ENCODE results near the gene OGA. TPM values are rescaled to one million over a fixed set of nuclear protein-coding genes. Genes with fewer than 3 reads are reported as not detected.

OGA gene
- total and polyA plus RNA-seq, 2 experiments from 2014 or later = 46.1 to 76.8 TPM

GRCh38 chr10:101736666-101737065, 81.6 kb downstream of the OGA start:
- Histone ChIP-seq H3K79me2 (no peaks in the 10 kb centered on the region), H3K4me2 (no peak overlapping the region), H2AFZ (no peak overlapping the region), H3K27ac (no peak overlapping the region), H3K9me2 (replicated peaks; ENCODE audit: insufficient read depth) (no peaks in the 10 kb centered on the region), H3K4me3 (no peak overlapping the region), H3K4me1 (ENCODE audit: insufficient read depth) (no peaks in the 10 kb centered on the region), H3K36me3 (replicated peaks; ENCODE audit: insufficient read depth, low read depth) (no peaks in the 10 kb centered on the region), H3K27me3 (no peaks in the 10 kb centered on the region), H3K9me3 (ENCODE audit: low read depth) (no peaks in the 10 kb centered on the region), H4K20me1 (ENCODE audit: insufficient read depth, poor library complexity, severe bottlenecking) (no peaks in the 10 kb centered on the region)
- no peak for DNase-seq (ENCODE audit: low spot score)
- no peak for TF ChIP-seq EZH2phosphoT487 (IDR thresholded peaks at IDR 0.05; ENCODE audit: low read depth, severe bottlenecking, unreplicated experiment)
- TF ChIP-seq EZH2 (IDR thresholded peaks at IDR 0.05; ENCODE audit: borderline replicate concordance) = no peak
- no peak for TF ChIP-seq CTCF (IDR thresholded peaks at IDR 0.05; ENCODE audit: poor library complexity)
- 87% methylated on average over 3 of the region's 3 CpGs for WGBS (ENCODE audit: low lambda C conversion rate, missing lambda C conversion rate)

Other genes with a start within 250 kb of the OGA start
- gene POLL, start 230.2 kb downstream of the OGA start, total RNA-seq = 17.7 and 20.9 TPM in 2 replicates
- gene POLL, start 230.2 kb downstream of the OGA start, polyA plus RNA-seq = 16.8 and 19.2 TPM in 2 replicates
- 24.8 and 27.9 TPM in 2 replicates for gene DPCD, start 230.1 kb downstream of the OGA start, total RNA-seq
- gene DPCD, start 230.1 kb downstream of the OGA start, polyA plus RNA-seq = 26.5 and 30.1 TPM in 2 replicates
- 28.5 and 32.7 TPM in 2 replicates for gene FBXW4, start 123.3 kb downstream of the OGA start, total RNA-seq
- 13.1 and 15.5 TPM in 2 replicates for gene FBXW4, start 123.3 kb downstream of the OGA start, polyA plus RNA-seq
- gene FGF8, start 42.3 kb downstream of the OGA start, total RNA-seq = not detected in 2 replicates
- gene FGF8, start 42.3 kb downstream of the OGA start, polyA plus RNA-seq = not detected in 2 replicates
- gene NPM3, start 35.0 kb downstream of the OGA start, total RNA-seq = 69.4 and 71.6 TPM in 2 replicates
- gene NPM3, start 35.0 kb downstream of the OGA start, polyA plus RNA-seq = 4.0 and 5.1 TPM in 2 replicates
- gene KCNIP2, start 25.4 kb upstream of the OGA start, total RNA-seq = 0.36 and 0.87 TPM in 2 replicates
- 0.96 and 1.0 TPM in 2 replicates for gene KCNIP2, start 25.4 kb upstream of the OGA start, polyA plus RNA-seq
- gene ARMH3, start 237.7 kb upstream of the OGA start, total RNA-seq = 10.6 and 11.7 TPM in 2 replicates
- 12.6 and 15.1 TPM in 2 replicates for gene ARMH3, start 237.7 kb upstream of the OGA start, polyA plus RNA-seq
- 22.4 and 24.6 TPM in 2 replicates for gene HPS6, start 246.9 kb upstream of the OGA start, total RNA-seq
- 18.0 and 25.2 TPM in 2 replicates for gene HPS6, start 246.9 kb upstream of the OGA start, polyA plus RNA-seq